ENCODE data around the gene PEX6.

The PEX6 gene

GRCh38 chr6:43016943-43017334 is 38.0 kb upstream of the PEX6 start:
- WGBS, 2 donors (ENCODE audit: extremely low coverage in 2 of 2, insufficient read length in 2 of 2, insufficient replicate concordance in 1 of 2) = no CpG with 5 or more reads among the region's 12 CpGs
- Histone ChIP-seq H4K91ac (ENCODE audit: low read depth, low read length, poor library complexity) (no peak overlapping the region), H3K4ac (ENCODE audit: low read length) (no peak overlapping the region), H2AK5ac (ENCODE audit: low read depth, low read length) (no peak overlapping the region), H3K27me3 (ENCODE audit: control insufficient read depth in 3 of 3, insufficient read depth in 3 of 3, low read depth in 1 of 3, low read length in 3 of 3) (no peaks in the 10 kb centered on the region), H3K23ac (ENCODE audit: low read depth, low read length, poor library complexity) (peak overlapping the region; percentile 13), H2BK15ac (ENCODE audit: low read length) (no peak overlapping the region), H4K8ac (ENCODE audit: low read depth, low read length) (peak overlapping the region; percentile 19), H3K9ac (ENCODE audit: low read depth, low read length, poor library complexity) (peak overlapping the region; percentile 61), H3K9me3 (replicated peaks in 1 of 2; ENCODE audit: control insufficient read depth in 2 of 2, insufficient read depth in 1 of 2, low read depth in 1 of 2, low read length in 2 of 2) (peaks cover 0 to 2% of the 10 kb centered on the region in 2 donors), H2BK12ac (ENCODE audit: low read length) (no peak overlapping the region), H3K79me1 (ENCODE audit: low read depth, low read length) (peaks cover 21% of the 10 kb centered on the region), H3K4me2 (ENCODE audit: insufficient read depth, low read length, poor library complexity, severe bottlenecking) (no peak overlapping the region), H3K4me3 (ENCODE audit: low read length in 2 of 2) (peak overlapping the region in 1 of 2 donors; percentile 29), H3K36me3 (replicated peaks in 1 of 2; ENCODE audit: control insufficient read depth in 2 of 2, insufficient read depth in 2 of 2, low read length in 2 of 2) (peaks cover 24 to 63% of the 10 kb centered on the region in 2 donors), H2BK5ac (ENCODE audit: low read length) (no peak overlapping the region), H2BK120ac (ENCODE audit: low read depth, low read length) (no peak overlapping the region), H3K4me1 (ENCODE audit: control insufficient read depth in 2 of 2, insufficient read depth in 1 of 2, low read depth in 1 of 2, low read length in 2 of 2) (peaks cover 8 to 17% of the 10 kb centered on the region in 2 donors), H3K14ac (ENCODE audit: low read length) (no peak overlapping the region), H2AFZ (ENCODE audit: low read length) (no peak overlapping the region), H3K18ac (ENCODE audit: low read length) (no peak overlapping the region), H3K27ac (replicated peaks; ENCODE audit: low read length) (no peak overlapping the region)
- no peak for DNase-seq (ENCODE audit: low spot score)

DNA sequence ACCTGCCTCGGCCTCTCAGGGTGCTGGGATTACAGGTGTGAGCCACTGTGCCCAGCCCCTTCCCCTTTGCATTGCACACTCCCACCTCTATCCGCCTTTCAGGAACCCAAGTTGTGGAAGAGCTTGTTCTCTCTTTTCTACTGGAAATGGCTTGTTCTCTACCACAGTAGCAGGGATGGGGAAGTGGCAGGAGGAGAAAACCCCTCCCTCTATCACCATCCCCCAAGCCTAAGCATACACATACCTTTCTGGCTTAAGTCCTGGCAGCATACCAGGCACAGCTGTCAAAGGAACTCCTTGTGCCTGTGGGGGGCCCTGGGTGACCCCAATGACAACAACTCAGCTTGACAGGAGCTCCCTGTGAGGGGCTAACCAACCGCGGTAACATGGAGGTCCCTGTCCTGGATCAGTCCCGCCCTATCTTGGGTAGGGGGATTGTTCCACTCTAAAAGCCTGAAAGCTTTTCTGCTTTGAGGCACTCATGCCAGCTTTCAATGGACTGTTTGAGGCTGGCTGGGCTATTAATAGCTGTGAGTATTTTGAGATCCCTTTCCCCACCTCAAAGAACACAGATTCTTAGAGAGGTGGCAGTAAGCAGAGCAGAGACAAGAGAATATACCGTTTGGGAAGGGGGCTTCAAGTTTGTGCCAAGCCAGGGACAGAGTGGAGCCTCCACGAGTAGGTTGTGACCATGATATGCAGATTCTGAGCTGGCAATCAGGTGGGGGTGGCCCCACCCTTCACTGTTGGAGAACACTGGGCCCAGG is 37.4 kb upstream of the PEX6 start:
- Histone ChIP-seq H3K4me3 (ENCODE audit: low read length in 2 of 2) (no peak overlapping the region), H4K91ac (ENCODE audit: low read depth, low read length, poor library complexity) (no peak overlapping the region), H3K36me3 (replicated peaks in 1 of 2; ENCODE audit: control insufficient read depth in 2 of 2, insufficient read depth in 2 of 2, low read length in 2 of 2) (peaks cover 29 to 69% of the 10 kb centered on the region in 2 donors), H3K14ac (ENCODE audit: low read length) (no peak overlapping the region), H3K4me2 (ENCODE audit: insufficient read depth, low read length, poor library complexity, severe bottlenecking) (no peak overlapping the region), H4K8ac (ENCODE audit: low read depth, low read length) (peak overlapping the region; percentile 19), H2BK12ac (ENCODE audit: low read length) (no peak overlapping the region), H3K23ac (ENCODE audit: low read depth, low read length, poor library complexity) (peak overlapping the region; percentile 13), H2AFZ (ENCODE audit: low read length) (no peak overlapping the region), H3K4me1 (ENCODE audit: control insufficient read depth in 2 of 2, insufficient read depth in 1 of 2, low read depth in 1 of 2, low read length in 2 of 2) (peaks cover 8 to 17% of the 10 kb centered on the region in 2 donors), H2BK120ac (ENCODE audit: low read depth, low read length) (no peak overlapping the region), H3K79me1 (ENCODE audit: low read depth, low read length) (peaks cover 21% of the 10 kb centered on the region), H2AK5ac (ENCODE audit: low read depth, low read length) (no peak overlapping the region), H3K9me3 (replicated peaks in 1 of 2; ENCODE audit: control insufficient read depth in 2 of 2, insufficient read depth in 1 of 2, low read depth in 1 of 2, low read length in 2 of 2) (no peaks in the 10 kb centered on the region), H2BK15ac (ENCODE audit: low read length) (no peak overlapping the region), H3K27ac (replicated peaks; ENCODE audit: low read length) (no peak overlapping the region), H3K9ac (ENCODE audit: low read depth, low read length, poor library complexity) (peak overlapping the region; percentile 61), H2BK5ac (ENCODE audit: low read length) (no peak overlapping the region), H3K4ac (ENCODE audit: low read length) (no peak overlapping the region), H3K18ac (ENCODE audit: low read length) (no peak overlapping the region), H3K27me3 (ENCODE audit: control insufficient read depth in 3 of 3, insufficient read depth in 3 of 3, low read depth in 1 of 3, low read length in 3 of 3) (no peaks in the 10 kb centered on the region)
- DNase-seq (ENCODE audit: low spot score) = no peak
- WGBS, 2 donors (ENCODE audit: extremely low coverage in 2 of 2, insufficient read length in 2 of 2, insufficient replicate concordance in 1 of 2) = no CpG with 5 or more reads among the region's 7 CpGs

DNA sequence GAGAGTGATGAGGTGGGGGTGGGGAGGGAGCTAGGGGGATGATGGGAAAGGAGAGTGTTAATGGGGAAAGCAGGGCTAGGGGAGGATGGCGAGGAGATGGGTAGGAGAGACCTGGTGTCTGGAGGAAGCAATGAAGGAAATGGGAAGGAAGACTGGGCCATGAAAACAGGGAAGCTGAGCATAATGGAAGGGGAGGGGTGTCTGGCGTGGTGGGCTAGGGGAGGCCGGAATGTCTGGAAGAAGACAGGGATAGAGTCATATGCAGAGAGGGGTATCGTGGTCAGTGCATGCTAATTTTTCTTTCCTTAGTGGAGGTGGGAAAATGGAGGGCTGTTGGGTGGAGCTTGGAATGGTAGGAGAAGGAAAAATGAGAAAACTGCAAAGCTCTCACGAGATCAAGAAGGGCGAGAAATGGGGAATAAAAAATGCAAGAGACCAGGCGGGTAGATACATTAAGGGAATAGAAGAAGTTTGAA is 35.5 kb upstream of the PEX6 start:
- peaks cover 21% of the 10 kb centered on the region for H3K79me1 ChIP-seq (ENCODE audit: low read depth, low read length)
- WGBS, 2 donors (ENCODE audit: extremely low coverage in 2 of 2, insufficient read length in 2 of 2, insufficient replicate concordance in 1 of 2) = no CpG with 5 or more reads among the region's 7 CpGs
- DNase-seq (ENCODE audit: low spot score) = no peak

GRCh38 chr6:43013843-43014433 is 35.0 kb upstream of the PEX6 start, which contains the start of the genes KLHDC3 and MEA1:
KLHDC3 (plus strand) TSS chr6:43014249; CDS start chr6:43017193, 2,944 bp downstream.
MEA1 (minus strand) TSS chr6:43013946; CDS start chr6:43013813, 133 bp downstream.
- H4K91ac ChIP-seq (ENCODE audit: low read depth, low read length, poor library complexity) = no peak within 1 kb of the TSS
- H3K4me1 ChIP-seq (ENCODE audit: control insufficient read depth in 2 of 2, insufficient read depth in 1 of 2, low read depth in 1 of 2, low read length in 2 of 2) = peaks cover 3 to 12% of the 10 kb centered on the region in 2 donors
- H2BK5ac ChIP-seq (ENCODE audit: low read length) = peak within 1 kb of the TSS; percentile 85
- H4K8ac ChIP-seq (ENCODE audit: low read depth, low read length) = no peak within 1 kb of the TSS
- peak within 1 kb of the TSS; percentile 22 for H3K23ac ChIP-seq (ENCODE audit: low read depth, low read length, poor library complexity)
- peaks cover 21% of the 10 kb centered on the region for H3K79me1 ChIP-seq (ENCODE audit: low read depth, low read length)
- peak within 1 kb of the TSS; percentile 47 for H2AK5ac ChIP-seq (ENCODE audit: low read depth, low read length)
- H3K27me3 ChIP-seq (ENCODE audit: control insufficient read depth in 3 of 3, insufficient read depth in 3 of 3, low read depth in 1 of 3, low read length in 3 of 3) = no peaks in the 10 kb centered on the region
- peak; percentile 99 for DNase-seq (ENCODE audit: low spot score)
- H2BK120ac ChIP-seq (ENCODE audit: low read depth, low read length) = no peak within 1 kb of the TSS
- no peak within 1 kb of the TSS for H2BK12ac ChIP-seq (ENCODE audit: low read length)
- H3K36me3 ChIP-seq (replicated peaks in 1 of 2; ENCODE audit: control insufficient read depth in 2 of 2, insufficient read depth in 2 of 2, low read length in 2 of 2) = peaks cover 48 to 72% of the 10 kb centered on the region in 2 donors
- no peak within 1 kb of the TSS for H2BK15ac ChIP-seq (ENCODE audit: low read length)
- peak within 1 kb of the TSS; percentile 94 for H3K4me2 ChIP-seq (ENCODE audit: insufficient read depth, low read length, poor library complexity, severe bottlenecking)
- H3K27ac ChIP-seq (replicated peaks; ENCODE audit: low read length) = peak within 1 kb of the TSS; percentile 69
- no CpG with 5 or more reads among the region's 51 CpGs for WGBS, 2 donors (ENCODE audit: extremely low coverage in 2 of 2, insufficient read length in 2 of 2, insufficient replicate concordance in 1 of 2)
- no peak within 1 kb of the TSS for H3K4ac ChIP-seq (ENCODE audit: low read length)
- peak within 1 kb of the TSS; percentile 94 to 97 for H3K4me3 ChIP-seq (ENCODE audit: low read length in 2 of 2)
- peak within 1 kb of the TSS; percentile 91 for H2AFZ ChIP-seq (ENCODE audit: low read length)
- H3K18ac ChIP-seq (ENCODE audit: low read length) = peak within 1 kb of the TSS; percentile 87
- H3K9me3 ChIP-seq (replicated peaks in 1 of 2; ENCODE audit: control insufficient read depth in 2 of 2, insufficient read depth in 1 of 2, low read depth in 1 of 2, low read length in 2 of 2) = no peaks in the 10 kb centered on the region
- peak within 1 kb of the TSS; percentile 97 for H3K9ac ChIP-seq (ENCODE audit: low read depth, low read length, poor library complexity)
- H3K14ac ChIP-seq (ENCODE audit: low read length) = peak within 1 kb of the TSS; percentile 82

More for the DNA sequence above, 35.5 kb upstream of the PEX6 start:
- peaks cover 3 to 12% of the 10 kb centered on the region in 2 donors for H3K4me1 ChIP-seq (ENCODE audit: control insufficient read depth in 2 of 2, insufficient read depth in 1 of 2, low read depth in 1 of 2, low read length in 2 of 2)
- H3K23ac ChIP-seq (ENCODE audit: low read depth, low read length, poor library complexity) = no peak overlapping the region
- H4K91ac ChIP-seq (ENCODE audit: low read depth, low read length, poor library complexity) = no peak overlapping the region
- H3K4me3 ChIP-seq (ENCODE audit: low read length in 2 of 2) = peak overlapping the region; percentile 94 to 97
- H3K27me3 ChIP-seq (ENCODE audit: control insufficient read depth in 3 of 3, insufficient read depth in 3 of 3, low read depth in 1 of 3, low read length in 3 of 3) = no peaks in the 10 kb centered on the region
- H3K9me3 ChIP-seq (replicated peaks in 1 of 2; ENCODE audit: control insufficient read depth in 2 of 2, insufficient read depth in 1 of 2, low read depth in 1 of 2, low read length in 2 of 2) = no peaks in the 10 kb centered on the region
- H3K14ac ChIP-seq (ENCODE audit: low read length) = peak overlapping the region; percentile 82
- peak overlapping the region; percentile 71 for H3K4me2 ChIP-seq (ENCODE audit: insufficient read depth, low read length, poor library complexity, severe bottlenecking)
- H2BK12ac ChIP-seq (ENCODE audit: low read length) = no peak overlapping the region
- H2AK5ac ChIP-seq (ENCODE audit: low read depth, low read length) = peak overlapping the region; percentile 47
- H4K8ac ChIP-seq (ENCODE audit: low read depth, low read length) = no peak overlapping the region
- H2BK120ac ChIP-seq (ENCODE audit: low read depth, low read length) = no peak overlapping the region
- peaks cover 45 to 72% of the 10 kb centered on the region in 2 donors for H3K36me3 ChIP-seq (replicated peaks in 1 of 2; ENCODE audit: control insufficient read depth in 2 of 2, insufficient read depth in 2 of 2, low read length in 2 of 2)
- H3K4ac ChIP-seq (ENCODE audit: low read length) = no peak overlapping the region
- H3K18ac ChIP-seq (ENCODE audit: low read length) = peak overlapping the region; percentile 87
- peak overlapping the region; percentile 85 for H2BK5ac ChIP-seq (ENCODE audit: low read length)
- H3K9ac ChIP-seq (ENCODE audit: low read depth, low read length, poor library complexity) = peak overlapping the region; percentile 97
- H3K27ac ChIP-seq (replicated peaks; ENCODE audit: low read length) = peak overlapping the region; percentile 49
- H2AFZ ChIP-seq (ENCODE audit: low read length) = peak overlapping the region; percentile 91
- no peak overlapping the region for H2BK15ac ChIP-seq (ENCODE audit: low read length)
